Small intestine (tissue), 7 donors: Measurements from ENCODE around the gene AQP10. TPM values are rescaled to one million over a fixed set of nuclear protein-coding genes. Genes with fewer than 3 reads are reported as not detected.
"Not testable (repeated sequence)": the region's sequence is repeated elsewhere in the genome, so short reads cannot be mapped to it uniquely, and the experiment has no call there.

Experiments used
- DNase-seq, 2 donors: peaks; one replicate each; pipeline versions ENCODE4 v3.0.0 to v3.0.0-alpha.2; 2013
- FAIRE-seq: peaks from 2 replicates; lab custom pipeline; 2012; peaks lifted over from hg19 to GRCh38; lab: Jason Lieb, UNC
- H3K27ac ChIP-seq, 3 donors: one replicate each; pipeline ENCODE4 v1.5.1; 2013; ENCODE audit warnings: low read length in 2 of 3, mild to moderate bottlenecking in 2 of 3, control low read depth in 1 of 3, inconsistent platforms in 1 of 3, low read depth in 1 of 3, moderate library complexity in 1 of 3
- H3K27me3 ChIP-seq, 3 donors: one replicate each; pipeline ENCODE4 v1.6.1; 2013; ENCODE audit warnings: low read length in 3 of 3, inconsistent platforms in 1 of 3; ENCODE audit not compliant: control insufficient read depth in 3 of 3, insufficient read depth in 3 of 3
- H3K36me3 ChIP-seq, 3 donors: one replicate each; pipeline ENCODE4 v1.6.1; 2013; ENCODE audit warnings: low read length in 3 of 3, inconsistent platforms in 1 of 3, low read depth in 1 of 3, mild to moderate bottlenecking in 1 of 3, moderate library complexity in 1 of 3; ENCODE audit not compliant: control insufficient read depth in 3 of 3, insufficient read depth in 2 of 3
- H3K4me1 ChIP-seq, 3 donors: one replicate each; pipeline ENCODE4 v1.6.1; 2013; ENCODE audit warnings: low read length in 2 of 3, inconsistent platforms in 1 of 3, low read depth in 1 of 3, mild to moderate bottlenecking in 1 of 3, moderate library complexity in 1 of 3; ENCODE audit not compliant: control insufficient read depth in 3 of 3, insufficient read depth in 2 of 3
- H3K4me3 ChIP-seq, 3 donors: one replicate each; pipeline ENCODE4 v1.5.1; 2013; ENCODE audit warnings: low read length in 3 of 3, control low read depth in 1 of 3, inconsistent platforms in 1 of 3, low read depth in 1 of 3, mild to moderate bottlenecking in 1 of 3, moderate library complexity in 1 of 3
- H3K9me3 ChIP-seq, 2 donors: one replicate each; pipeline ENCODE4 v1.6.1; 2013; ENCODE audit warnings: low read depth in 1 of 2, low read length in 1 of 2; ENCODE audit not compliant: control insufficient read depth in 2 of 2, insufficient read depth in 1 of 2
- WGBS, 3 donors: extraction: QIAGEN DNeasy Blood & Tissue Kit; methylation state at CpG; one replicate each; pipeline ENCODE4 v1.1.7; 2013; 5-methylcytosine and 5-hydroxymethylcytosine counted together
- polyA plus RNA-seq, 4 donors: library from polyadenylated mRNA; stranded (reverse) in 3 of 4; unstranded in 1 of 4; fragments of 200-250 nt in 3 of 4; fragments of 120-200 nt in 1 of 4; gene quantifications; one replicate each; pipeline versions ENCODE4 v1.2.1 to v1.2.3, GENCODE V29; 2013
- donor health status: healthy with polysubstance abuse.
- donor health status: control.
- donor health status: control.
- donor health status: Bipolar disorder and iron deficiency.
- donor health status: healthy.

The AQP10 gene
- polyA plus RNA-seq, 4 donors = 0.30 to 103 (median 22.5) TPM

GRCh38 chr1:154295408-154296235 is 25.3 kb upstream of the AQP10 start:
- Histone ChIP-seq H3K4me1 (no peaks in the 10 kb centered on the region), H3K9me3 (peaks cover 0 to 28% of the 10 kb centered on the region in 2 donors), H3K27ac (no peak overlapping the region), H3K27me3 (no peaks in the 10 kb centered on the region), H3K4me3 (no peak overlapping the region), H3K36me3 (no peaks in the 10 kb centered on the region)
- DNase-seq (no peak), FAIRE-seq (no peak)
- 72 to 83% (median 81%) methylated on average over 8 of the region's 8 CpGs for WGBS, 3 donors

- Histone ChIP-seq H3K9me3 (peaks cover 0 to 8% of the 10 kb centered on the region in 2 donors), H3K36me3 (no peaks in the 10 kb centered on the region), H3K4me1 (no peaks in the 10 kb centered on the region), H3K4me3 (no peak overlapping the region), H3K27me3 (no peaks in the 10 kb centered on the region), H3K27ac (no peak overlapping the region)
- FAIRE-seq (no peak), DNase-seq (no peak)
- WGBS, 3 donors = 68 to 96% (median 93%) methylated on average over 1 of the region's 1 CpG
These were observed 19.3 kb upstream of the AQP10 start for GRCh38 chr1:154301582-154301981.

- Histone ChIP-seq H3K9me3 (peaks cover 0 to 8% of the 10 kb centered on the region in 2 donors), H3K4me1 (no peaks in the 10 kb centered on the region), H3K36me3 (no peaks in the 10 kb centered on the region), H3K27me3 (no peaks in the 10 kb centered on the region), H3K27ac (no peak overlapping the region), H3K4me3 (no peak overlapping the region)
- FAIRE-seq (no peak), DNase-seq (no peak)
- 80 to 83% (median 80%) methylated on average over 9 of the region's 9 CpGs for WGBS, 3 donors
These were observed 16.1 kb upstream of the AQP10 start for GRCh38 chr1:154304664-154305337.

GRCh38 chr1:154306151-154306550 is 14.7 kb upstream of the AQP10 start:
- Histone ChIP-seq H3K4me3 (no peak overlapping the region), H3K27ac (no peak overlapping the region), H3K9me3 (peaks cover 0 to 8% of the 10 kb centered on the region in 2 donors), H3K27me3 (no peaks in the 10 kb centered on the region), H3K36me3 (no peaks in the 10 kb centered on the region), H3K4me1 (no peaks in the 10 kb centered on the region)
- 89 to 90% (median 89%) methylated on average over 3 of the region's 3 CpGs for WGBS, 3 donors
- FAIRE-seq (no peak), DNase-seq (no peak)

GRCh38 chr1:154307670-154308270 is 13.1 kb upstream of the AQP10 start:
- not testable (repeated sequence) for FAIRE-seq, H3K9me3 ChIP-seq, H3K36me3 ChIP-seq, H3K4me3 ChIP-seq, H3K27me3 ChIP-seq, H3K4me1 ChIP-seq, H3K27ac ChIP-seq
- WGBS, 3 donors = 40 to 52% (median 51%) methylated on average over 4 of the region's 4 CpGs
- DNase-seq = peak in 1 of 2 donors; percentile 33

GRCh38 chr1:154309136-154309535 is 11.8 kb upstream of the AQP10 start:
- not testable (repeated sequence) for H3K4me1 ChIP-seq, H3K4me3 ChIP-seq, H3K27me3 ChIP-seq, H3K9me3 ChIP-seq, FAIRE-seq, H3K36me3 ChIP-seq, DNase-seq, H3K27ac ChIP-seq
- 81 to 91% (median 83%) methylated on average over 7 of the region's 7 CpGs for WGBS, 3 donors

- not testable (repeated sequence) for H3K4me3 ChIP-seq, H3K4me1 ChIP-seq, H3K27ac ChIP-seq, H3K36me3 ChIP-seq, FAIRE-seq, H3K27me3 ChIP-seq, DNase-seq
- H3K9me3 ChIP-seq = peaks cover 0 to 16% of the 10 kb centered on the region in 2 donors
- WGBS, 3 donors = 72 to 85% (median 81%) methylated on average over 9 to 13 of the region's 13 CpGs
These were observed 8.4 kb upstream of the AQP10 start for GRCh38 chr1:154312229-154313065.

- 61 to 71% (median 62%) methylated on average over 9 to 10 of the region's 10 CpGs for WGBS, 3 donors
- no peak overlapping the region for H3K4me3 ChIP-seq
These were observed 7.9 kb upstream of the AQP10 start for GRCh38 chr1:154313066-154313356.

More at GRCh38 chr1:154313066-154313356, 7.9 kb upstream of the AQP10 start:
- FAIRE-seq (no peak), DNase-seq (no peak)
- Histone ChIP-seq H3K36me3 (no peaks in the 10 kb centered on the region), H3K27me3 (no peaks in the 10 kb centered on the region), H3K9me3 (peaks cover 0 to 16% of the 10 kb centered on the region in 2 donors), H3K27ac (no peak overlapping the region), H3K4me1 (no peaks in the 10 kb centered on the region)
